Caco-2 (cell line): ENCODE measurements around the gene ZNF76. TPM values are rescaled to one million over a fixed set of nuclear protein-coding genes. Genes with fewer than 3 reads are reported as not detected.

Source experiments
- BruUV-seq: library from RNA; stranded (reverse); fragments of 400-500 nt; replicated peaks from 2 replicates; lab custom pipeline; 2021; lab: Mats Ljungman, UMichigan
- CTCF ChIA-PET: fragments of 300-600 bp; sonication (Branson Sonifier 250); formaldehyde crosslinking; loops from one replicate; lab custom pipeline; 2022; ENCODE audit warnings: antibody characterized with exemption; lab: Charles Lee
- POLR2A ChIA-PET: fragments of 300-600 bp; sonication (Branson Sonifier 250); formaldehyde crosslinking; loops from one replicate; lab custom pipeline; 2022; ENCODE audit warnings: antibody characterized with exemption; lab: Charles Lee
- DNase-seq, 2 experiments: peaks; one replicate each; pipeline versions ENCODE4 v3.0.0 to v3.0.0-alpha.2; 2020 to 2022
- H3K27me3 ChIP-seq: replicated peaks from 2 replicates; pipeline ENCODE4 v1.6.0; 2011; ENCODE audit warnings: low read length; ENCODE audit not compliant: control insufficient read depth, insufficient read depth
- H3K36me3 ChIP-seq: 2 replicates; pipeline ENCODE4 v1.5.1; 2011; ENCODE audit warnings: low read length; ENCODE audit not compliant: control insufficient read depth, insufficient read depth
- H3K4me1 ChIP-seq: fragments of 250-450 bp; sonication (Bioruptor Pico); 2 replicates; pipeline ENCODE4 v1.5.1; 2020; ENCODE audit warnings: mild to moderate bottlenecking
- H3K4me3 ChIP-seq: 2 replicates; pipeline ENCODE4 v1.5.1; 2011; ENCODE audit warnings: low read depth, mild to moderate bottlenecking, control low read depth, low read length
- H3K9me3 ChIP-seq: fragments of 250-450 bp; sonication (Bioruptor Pico); 2 replicates; pipeline ENCODE4 v1.5.1; 2020; ENCODE audit warnings: mild to moderate bottlenecking, moderate library complexity
- H3K27ac Mint-ChIP-seq: one replicate; pipeline ENCODE4 v1.8.0; 2022; ENCODE audit warnings: mixed read lengths; ENCODE audit not compliant: unreplicated experiment
- H3K27me3 Mint-ChIP-seq: one replicate; pipeline ENCODE4 v1.8.0; 2022; ENCODE audit warnings: mixed read lengths; ENCODE audit not compliant: insufficient read depth, unreplicated experiment
- H3K36me3 Mint-ChIP-seq: one replicate; pipeline ENCODE4 v1.8.0; 2022; ENCODE audit warnings: mild to moderate bottlenecking, mixed read lengths; ENCODE audit not compliant: insufficient read depth, unreplicated experiment
- H3K4me1 Mint-ChIP-seq: one replicate; pipeline ENCODE4 v1.8.0; 2022; ENCODE audit warnings: low read depth, mixed read lengths; ENCODE audit not compliant: unreplicated experiment
- H3K4me3 Mint-ChIP-seq: one replicate; pipeline ENCODE4 v1.8.0; 2022; ENCODE audit warnings: mild to moderate bottlenecking, moderate library complexity, mixed read lengths; ENCODE audit not compliant: unreplicated experiment
- H3K9me3 Mint-ChIP-seq: one replicate; pipeline ENCODE4 v1.8.0; 2022; ENCODE audit warnings: mixed read lengths; ENCODE audit not compliant: unreplicated experiment
- intact Hi-C: fragments of 100-400 bp; cut with micrococcal nuclease; formaldehyde crosslinking; loops from one replicate; pipeline ENCODE4 v1.10.0; 2022; ENCODE audit not compliant: unreplicated experiment
- total RNA-seq: library from RNA; stranded (reverse); gene quantifications from 2 replicates; pipeline ENCODE4 v1.2.3, GENCODE V29; 2022
- TF ChIP-seq, protein P1 (sequence below), 2 experiments: fragments of 200-600 bp in 1 of 2; IDR thresholded peaks; 1 replicate in 1 of 2; 2 replicates in 1 of 2; pipeline versions ENCODE4 v1.5.1 to v1.8.0; 2011 to 2022; ENCODE audit warnings: antibody characterized with exemption in 1 of 2, control low read depth in 1 of 2, inconsistent platforms in 1 of 2, low read depth in 1 of 2, low read length in 1 of 2, mild to moderate bottlenecking in 1 of 2, moderate library complexity in 1 of 2; ENCODE audit not compliant: insufficient read depth in 1 of 2, severe bottlenecking in 1 of 2, unreplicated experiment in 1 of 2

The ZNF76 gene
- total RNA-seq, 1 experiment from 2014 or later, result 22.7 TPM

DNA sequence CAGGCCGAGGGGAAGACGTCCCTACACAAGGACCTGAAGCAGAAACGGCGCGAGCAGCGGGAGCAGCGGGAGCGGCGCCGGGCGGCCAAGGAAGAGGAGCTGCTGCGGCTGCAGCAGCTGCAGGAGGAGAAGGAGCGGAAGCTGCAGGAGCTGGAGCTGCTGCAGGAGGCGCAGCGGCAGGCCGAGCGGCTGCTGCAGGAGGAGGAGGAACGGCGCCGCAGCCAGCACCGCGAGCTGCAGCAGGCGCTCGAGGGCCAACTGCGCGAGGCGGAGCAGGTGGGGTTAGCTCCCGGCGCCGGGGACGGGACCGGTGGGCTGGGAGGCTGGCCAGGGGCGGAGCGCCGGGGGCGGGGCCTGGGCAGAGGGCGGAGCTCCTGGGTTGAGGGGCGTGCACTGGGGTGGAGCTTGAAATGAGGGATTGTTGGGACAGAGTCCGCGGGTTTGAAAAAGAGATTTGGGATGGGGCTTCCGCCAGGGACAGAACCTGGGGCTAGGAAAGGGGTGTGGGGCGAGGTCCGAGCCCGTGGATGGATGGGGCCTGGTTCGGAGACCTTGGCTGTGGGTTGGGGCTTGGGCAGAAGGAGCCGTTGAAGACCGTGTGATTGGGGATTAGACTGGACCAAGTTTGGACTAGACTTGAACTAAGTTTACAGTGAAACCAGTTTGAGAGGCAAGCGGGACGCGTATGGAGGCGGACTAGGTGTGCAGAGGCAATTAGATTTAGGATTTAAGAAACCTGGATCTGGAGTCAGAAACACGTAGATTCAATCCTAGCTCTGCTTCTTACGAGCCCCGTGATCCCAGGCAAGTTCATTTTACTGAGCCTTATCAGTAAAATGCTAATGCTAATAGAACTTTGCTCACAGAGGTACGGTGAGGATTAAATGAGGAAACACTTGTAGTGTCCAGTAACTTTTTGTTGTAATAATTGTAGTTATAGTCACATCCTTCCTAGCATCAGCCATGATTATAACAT is 58.9 kb downstream of the ZNF76 start:
- no peaks in the 10 kb centered on the region for H3K9me3 ChIP-seq
- intact Hi-C loops, result loop anchor here (1.0 kb wide), 3 partner anchors 9 to 42 kb away; partner anchors contain the start of gene DEF6
- Mint-ChIP-seq H3K4me1 (peaks cover 15% of the 10 kb centered on the region), H3K4me3 (peak overlapping the region; percentile 98), H3K9me3 (no peaks in the 10 kb centered on the region), H3K27me3 (no peaks in the 10 kb centered on the region), H3K36me3 (peaks cover 6% of the 10 kb centered on the region), H3K27ac (peak overlapping the region; percentile 92)
- H3K4me3 ChIP-seq, result peak overlapping the region; percentile 59
- TF ChIP-seq, protein P1, sequence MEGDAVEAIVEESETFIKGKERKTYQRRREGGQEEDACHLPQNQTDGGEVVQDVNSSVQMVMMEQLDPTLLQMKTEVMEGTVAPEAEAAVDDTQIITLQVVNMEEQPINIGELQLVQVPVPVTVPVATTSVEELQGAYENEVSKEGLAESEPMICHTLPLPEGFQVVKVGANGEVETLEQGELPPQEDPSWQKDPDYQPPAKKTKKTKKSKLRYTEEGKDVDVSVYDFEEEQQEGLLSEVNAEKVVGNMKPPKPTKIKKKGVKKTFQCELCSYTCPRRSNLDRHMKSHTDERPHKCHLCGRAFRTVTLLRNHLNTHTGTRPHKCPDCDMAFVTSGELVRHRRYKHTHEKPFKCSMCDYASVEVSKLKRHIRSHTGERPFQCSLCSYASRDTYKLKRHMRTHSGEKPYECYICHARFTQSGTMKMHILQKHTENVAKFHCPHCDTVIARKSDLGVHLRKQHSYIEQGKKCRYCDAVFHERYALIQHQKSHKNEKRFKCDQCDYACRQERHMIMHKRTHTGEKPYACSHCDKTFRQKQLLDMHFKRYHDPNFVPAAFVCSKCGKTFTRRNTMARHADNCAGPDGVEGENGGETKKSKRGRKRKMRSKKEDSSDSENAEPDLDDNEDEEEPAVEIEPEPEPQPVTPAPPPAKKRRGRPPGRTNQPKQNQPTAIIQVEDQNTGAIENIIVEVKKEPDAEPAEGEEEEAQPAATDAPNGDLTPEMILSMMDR (IDR thresholded peaks at IDR 0.05; ENCODE audit: insufficient read depth in 1 of 2, low read depth in 1 of 2, low read length in 1 of 2, severe bottlenecking in 1 of 2, unreplicated experiment in 1 of 2), result peak in 1 of 2 experiments; percentile 3
- ChIA-PET CTCF (interaction anchor here (0.6 to 2.0 kb wide), 8 partner anchors 9 to 1252 kb away, joined by 3 to 19 read pairs (median 8); partner anchors contain the start of genes FANCE and PPARD), POLR2A (interaction anchor here (1.0 to 1.6 kb wide), 4 partner anchors 9 to 178 kb away, joined by 3 to 8 read pairs (median 4); partner anchors contain the start of genes FANCE, TEAD3 and ZNF76)
- BruUV-seq, result TSS peak; percentile 63
- H3K36me3 ChIP-seq, result no peaks in the 10 kb centered on the region
- H3K27me3 ChIP-seq, result no peaks in the 10 kb centered on the region
- DNase-seq, result peak; percentile 90 to 98
- peaks cover 14% of the 10 kb centered on the region for H3K4me1 ChIP-seq

DNA sequence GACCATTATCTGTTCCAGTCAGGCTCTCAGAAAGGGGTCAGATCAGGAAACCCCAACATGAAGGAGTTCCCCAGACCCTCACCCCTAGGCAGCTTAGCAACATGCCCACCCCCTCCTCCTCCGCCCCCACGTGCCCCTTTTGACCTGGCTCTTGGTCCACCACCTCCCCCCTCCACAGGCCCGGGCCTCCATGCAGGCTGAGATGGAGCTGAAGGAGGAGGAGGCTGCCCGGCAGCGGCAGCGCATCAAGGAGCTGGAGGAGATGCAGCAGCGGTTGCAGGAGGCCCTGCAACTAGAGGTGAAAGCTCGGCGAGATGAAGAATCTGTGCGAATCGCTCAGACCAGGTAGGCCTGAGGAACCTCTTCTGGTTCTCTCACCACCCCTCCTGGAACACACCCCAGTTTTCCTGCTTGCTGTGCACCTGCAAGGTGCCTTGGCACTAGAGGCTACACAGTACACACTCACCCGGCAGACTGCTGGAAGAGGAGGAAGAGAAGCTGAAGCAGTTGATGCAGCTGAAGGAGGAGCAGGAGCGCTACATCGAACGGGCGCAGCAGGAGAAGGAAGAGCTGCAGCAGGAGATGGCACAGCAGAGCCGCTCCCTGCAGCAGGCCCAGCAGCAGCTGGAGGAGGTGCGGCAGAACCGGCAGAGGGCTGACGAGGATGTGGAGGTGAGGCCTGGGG is 60.0 kb downstream of the ZNF76 start:
- Histone ChIP-seq H3K9me3 (no peaks in the 10 kb centered on the region), H3K4me1 (peaks cover 14% of the 10 kb centered on the region), H3K4me3 (no peak overlapping the region), H3K36me3 (no peaks in the 10 kb centered on the region), H3K27me3 (no peaks in the 10 kb centered on the region)
- intact Hi-C loops, result no loop called here
- no TSS peak for BruUV-seq
- peak overlapping the region; percentile 58 for H3K4me3 Mint-ChIP-seq
- no peaks in the 10 kb centered on the region for H3K9me3 Mint-ChIP-seq
- H3K4me1 Mint-ChIP-seq, result peaks cover 15% of the 10 kb centered on the region
- POLR2A ChIA-PET, result interaction anchor here (1.6 kb wide), 1 partner anchor 60 kb away, joined by 8 read pairs; the partner anchor contains the start of gene ZNF76
- TF ChIP-seq, protein P1 (IDR thresholded peaks at IDR 0.05; ENCODE audit: insufficient read depth in 1 of 2, low read depth in 1 of 2, low read length in 1 of 2, severe bottlenecking in 1 of 2, unreplicated experiment in 1 of 2), result no peak
- H3K27me3 Mint-ChIP-seq, result no peaks in the 10 kb centered on the region
- CTCF ChIA-PET, result interaction anchor here (0.7 to 2.0 kb wide), 3 partner anchors 23 to 130 kb away, joined by 4 to 19 read pairs (median 5); partner anchors contain the start of gene PPARD
- H3K27ac Mint-ChIP-seq, result no peak overlapping the region
- no peak for DNase-seq
- peaks cover 6% of the 10 kb centered on the region for H3K36me3 Mint-ChIP-seq

- H3K9me3 Mint-ChIP-seq, result no peaks in the 10 kb centered on the region
- BruUV-seq, result no TSS peak
- CTCF ChIA-PET, result interaction anchor here (0.7 to 1.0 kb wide), 2 partner anchors 115 to 130 kb away, joined by 4 to 5 read pairs; no protein-coding TSS in a partner anchor
- Histone ChIP-seq H3K9me3 (no peaks in the 10 kb centered on the region), H3K4me1 (peaks cover 14% of the 10 kb centered on the region), H3K36me3 (no peaks in the 10 kb centered on the region), H3K27me3 (no peaks in the 10 kb centered on the region), H3K4me3 (no peak overlapping the region)
- H3K27ac Mint-ChIP-seq, result no peak overlapping the region
- no peak for DNase-seq
- POLR2A ChIA-PET, result no interaction called here
- TF ChIP-seq, protein P1 (IDR thresholded peaks at IDR 0.05; ENCODE audit: insufficient read depth in 1 of 2, low read depth in 1 of 2, low read length in 1 of 2, severe bottlenecking in 1 of 2, unreplicated experiment in 1 of 2), result no peak
- peaks cover 6% of the 10 kb centered on the region for H3K36me3 Mint-ChIP-seq
- intact Hi-C loops, result no loop called here
- no peaks in the 10 kb centered on the region for H3K27me3 Mint-ChIP-seq
- peak overlapping the region; percentile 58 for H3K4me3 Mint-ChIP-seq
- peaks cover 15% of the 10 kb centered on the region for H3K4me1 Mint-ChIP-seq
These were observed 60.5 kb downstream of the ZNF76 start for GRCh38 chr6:35320031-35320410.
